GM21825 (cell line): ENCODE data around the gene LRP5.
"Not testable (repeated sequence)": the region's sequence is repeated elsewhere in the genome, so short reads cannot be mapped to it uniquely, and the experiment has no call there.

Experiments used
- ATAC-seq: cut with Tn5 transposase; IDR thresholded peaks from one replicate; pipeline ENCODE4 v1.9.1; 2021; ENCODE audit warnings: mild to moderate bottlenecking, moderate library complexity; ENCODE audit not compliant: unreplicated experiment

The LRP5 gene

GRCh38 chr11:68386331-68386978 lies 74.1 kb downstream of the LRP5 start:
- no peak for ATAC-seq

GRCh38 chr11:68387840-68388239 lies 75.4 kb downstream of the LRP5 start:
- no peak for ATAC-seq

- no peak for ATAC-seq
Observed at GRCh38 chr11:68388595-68389198, 76.3 kb downstream of the LRP5 start.

- no peak for ATAC-seq
Observed at GRCh38 chr11:68390315-68390714, 77.9 kb downstream of the LRP5 start.

- ATAC-seq = no peak
Observed at GRCh38 chr11:68392822-68393221, 80.4 kb downstream of the LRP5 start.

- ATAC-seq = no peak
Observed at GRCh38 chr11:68396516-68396915, 84.1 kb downstream of the LRP5 start.

GRCh38 chr11:68397256-68397655 lies 84.9 kb downstream of the LRP5 start:
- ATAC-seq = no peak

GRCh38 chr11:68398995-68399851 lies 86.8 kb downstream of the LRP5 start:
- ATAC-seq = no peak

- ATAC-seq = no peak
Observed at GRCh38 chr11:68399916-68400315, 87.5 kb downstream of the LRP5 start.

- ATAC-seq = not testable (repeated sequence)
Observed at GRCh38 chr11:68400584-68400983, 88.2 kb downstream of the LRP5 start.

- ATAC-seq = no peak
Observed at GRCh38 chr11:68401856-68402255, 89.5 kb downstream of the LRP5 start.

- ATAC-seq = no peak
Observed at GRCh38 chr11:68402355-68403031, 90.1 kb downstream of the LRP5 start.

- ATAC-seq = no peak
Observed at GRCh38 chr11:68403424-68403823, 91.0 kb downstream of the LRP5 start.

GRCh38 chr11:68403831-68404230 lies 91.4 kb downstream of the LRP5 start:
- ATAC-seq = no peak

GRCh38 chr11:68406324-68407313 lies 94.2 kb downstream of the LRP5 start:
- ATAC-seq = no peak

- no peak for ATAC-seq
Observed at GRCh38 chr11:68408512-68408911, 96.1 kb downstream of the LRP5 start.

- ATAC-seq = no peak
Observed at GRCh38 chr11:68409748-68410344, 97.5 kb downstream of the LRP5 start.

- no peak for ATAC-seq
Observed at GRCh38 chr11:68411501-68411991, 99.2 kb downstream of the LRP5 start.

- no peak for ATAC-seq
Observed at GRCh38 chr11:68412593-68413475, 100.4 kb downstream of the LRP5 start.
